ENCODE data around the gene ELN.

Gene ELN

DNA sequence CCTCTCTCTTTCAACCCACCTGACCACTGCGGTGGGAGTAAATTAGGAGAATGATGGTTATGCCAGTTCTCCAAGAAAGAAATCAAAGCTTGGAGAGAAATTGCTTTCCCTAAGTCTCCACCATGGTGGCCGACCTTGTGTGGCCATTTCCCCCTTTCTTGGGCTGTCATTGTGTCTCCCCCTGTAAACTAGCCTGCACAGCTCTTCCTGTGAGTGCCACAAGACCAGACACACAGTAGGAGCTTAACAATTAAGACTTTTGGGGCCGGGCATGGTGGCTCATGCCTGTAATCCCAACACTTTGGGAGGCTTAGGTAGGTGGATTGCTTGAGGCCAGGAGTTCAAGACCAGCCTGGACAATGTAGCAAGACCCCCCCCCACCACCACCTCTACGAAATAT, 36.7 kb downstream of the ELN start:
- no peak for DNase-seq

GRCh38 chr7:74066626-74067025, 38.7 kb downstream of the ELN start:
- no peak for DNase-seq

GRCh38 chr7:74068378-74069085, 40.6 kb downstream of the ELN start:
- no peak for DNase-seq

GRCh38 chr7:74069086-74069541, 41.1 kb downstream of the ELN start:
- no peak for DNase-seq

DNA sequence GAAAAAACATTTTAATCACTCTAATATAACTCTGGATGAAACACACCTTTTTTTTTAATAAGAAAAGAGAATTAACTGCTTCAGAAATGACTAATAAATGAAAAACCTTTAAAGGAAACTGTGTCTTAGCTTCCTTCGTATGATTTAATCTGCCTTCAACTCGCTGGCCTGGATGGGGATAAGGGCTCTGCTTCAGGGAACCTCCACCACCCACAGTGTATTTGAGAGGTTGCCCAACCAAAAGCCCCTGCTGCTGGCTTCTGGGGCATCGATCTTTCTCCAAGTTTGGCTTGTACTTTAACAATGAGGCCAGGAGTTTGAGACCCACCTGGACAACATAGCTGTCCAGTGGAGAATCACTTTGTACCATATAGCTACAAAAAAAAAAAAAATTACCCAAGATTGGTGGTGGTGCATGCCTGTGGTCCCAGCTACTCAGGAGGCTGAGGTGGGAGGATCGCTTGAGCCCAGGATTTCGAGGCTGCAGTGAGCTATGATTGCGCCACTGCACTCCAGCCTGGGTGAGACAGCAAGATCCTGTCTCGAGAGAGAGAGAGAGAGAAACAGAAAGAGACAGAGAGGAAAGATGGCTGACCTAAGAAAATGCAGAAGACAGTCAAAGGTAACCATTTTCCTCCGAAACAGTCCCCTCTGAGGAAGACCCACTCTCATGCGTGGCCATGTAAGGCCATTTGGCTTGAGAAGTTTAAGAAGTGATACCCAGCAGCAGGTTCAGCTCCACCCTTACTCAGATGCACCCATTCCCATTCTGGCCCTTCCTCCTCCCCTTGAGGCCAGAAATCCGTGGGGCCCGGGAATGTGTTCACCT, 42.0 kb downstream of the ELN start:
- no peak for DNase-seq

- no peak for DNase-seq
Measured at GRCh38 chr7:74070619-74070921, 42.6 kb downstream of the ELN start.

GRCh38 chr7:74071121-74071520, 43.1 kb downstream of the ELN start:
- DNase-seq = no peak

DNA sequence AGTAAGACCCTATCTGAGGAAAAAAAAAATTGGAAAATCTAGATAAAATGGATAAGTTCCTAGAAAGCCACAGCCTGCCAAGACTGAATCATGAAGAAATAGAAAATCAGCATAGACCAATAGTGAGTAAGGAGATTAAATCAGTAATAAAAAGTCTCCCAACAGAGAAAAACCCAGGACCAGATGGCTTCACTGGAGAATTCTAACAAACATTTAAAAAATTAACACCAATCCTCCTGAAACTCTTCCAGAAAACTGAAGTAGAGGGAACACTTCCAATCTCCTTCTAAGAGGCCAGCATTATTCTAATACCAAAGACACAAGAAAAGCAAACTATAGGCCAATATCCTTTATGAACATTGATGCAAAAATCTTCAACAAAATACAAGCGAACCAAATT, 46.8 kb downstream of the ELN start:
- no peak for DNase-seq

GRCh38 chr7:74078461-74078860, 50.5 kb downstream of the ELN start:
- DNase-seq = no peak

- no peak for DNase-seq
Measured at GRCh38 chr7:74082770-74083116, 54.8 kb downstream of the ELN start.

- DNase-seq = no peak
Measured at GRCh38 chr7:74083117-74083876, 55.3 kb downstream of the ELN start, which contains the start of gene LIMK1. Gene LIMK1, plus strand, starts transcription at chr7:74083804. Its CDS starts 187 bp downstream, at chr7:74083991.

GRCh38 chr7:74083928-74084721, 56.2 kb downstream of the ELN start:
- no peak for DNase-seq

- DNase-seq = no peak
Measured at GRCh38 chr7:74084722-74085578, 57.0 kb downstream of the ELN start.

- no peak for DNase-seq
Measured at GRCh38 chr7:74087791-74088453, 59.9 kb downstream of the ELN start.

DNA sequence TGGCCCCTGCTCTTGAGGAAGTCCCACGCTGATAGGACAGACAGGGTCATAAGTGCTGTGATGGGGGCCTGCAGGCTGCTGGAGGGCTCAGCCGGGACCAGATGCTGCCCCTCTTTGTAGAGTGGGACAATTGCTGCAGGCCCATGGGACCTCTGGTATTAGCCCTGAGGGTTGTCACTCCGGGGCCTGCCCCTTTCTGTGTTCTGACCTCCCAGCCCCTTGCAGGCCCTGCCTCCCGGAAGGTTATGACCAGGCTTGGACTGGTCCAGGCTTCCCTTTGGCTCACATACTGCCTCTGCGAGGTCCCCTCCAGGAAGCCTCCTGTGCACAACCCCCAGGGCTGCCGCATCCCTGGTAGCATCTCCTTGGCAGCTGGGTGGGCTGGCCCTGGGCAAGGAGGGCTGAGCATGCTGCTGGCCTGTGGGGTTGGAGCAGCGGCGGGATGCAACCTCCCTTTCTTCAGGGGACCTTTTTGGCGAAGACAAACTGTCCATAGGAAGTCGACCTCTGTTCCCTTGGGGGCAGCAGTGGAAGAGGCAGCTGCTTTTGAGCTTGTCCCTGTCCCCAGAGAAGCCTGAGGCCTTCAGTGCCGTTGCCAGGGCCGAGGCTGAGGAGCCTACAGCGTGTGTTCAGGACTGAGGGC, 64.5 kb downstream of the ELN start:
- DNase-seq = no peak

- DNase-seq = no peak
Measured at GRCh38 chr7:74092964-74093471, 65.0 kb downstream of the ELN start.

GRCh38 chr7:74093671-74094223, 65.8 kb downstream of the ELN start:
- no peak for DNase-seq

DNA sequence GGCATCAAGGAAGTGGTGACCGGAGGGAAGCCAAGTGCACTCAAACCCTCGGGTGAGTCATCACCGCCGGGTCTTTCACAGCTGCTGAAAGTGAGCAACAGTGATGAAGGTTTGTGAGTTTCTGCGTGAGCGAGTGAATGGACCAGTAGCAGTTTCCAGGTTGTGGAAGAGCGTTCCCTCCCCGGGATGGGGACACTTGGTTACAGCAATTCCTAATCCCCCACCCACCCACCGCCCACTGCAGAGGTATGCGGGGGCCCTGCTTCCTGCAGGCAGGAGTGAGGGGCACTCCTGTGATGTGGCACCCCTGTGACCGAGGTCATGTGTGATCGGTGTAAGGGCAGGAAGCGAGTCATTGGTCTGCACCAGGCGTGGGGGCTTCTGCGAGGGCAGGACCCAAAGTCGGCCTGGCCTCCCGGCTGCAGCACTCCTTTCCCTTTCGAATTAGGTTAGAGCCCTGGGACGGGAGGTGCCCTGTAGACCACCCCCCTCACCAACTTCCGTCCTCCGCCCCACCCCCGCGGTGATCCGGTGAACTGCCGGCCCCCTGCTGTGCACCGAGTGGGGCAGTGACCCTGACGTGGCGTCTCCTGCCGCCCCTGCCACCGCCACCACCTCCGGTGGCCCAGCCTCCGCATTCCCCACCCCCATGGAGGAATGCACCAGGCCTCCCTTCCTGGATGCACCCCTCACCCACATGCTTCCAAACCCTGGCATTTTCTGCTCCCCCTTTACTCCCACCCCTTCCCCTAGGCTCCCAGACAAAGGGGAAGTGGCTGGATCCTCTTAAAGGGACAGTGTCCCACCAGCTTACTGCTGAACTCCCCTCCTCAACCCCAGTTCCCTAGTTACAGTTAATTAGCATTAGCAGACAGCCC, 66.5 kb downstream of the ELN start:
- DNase-seq = no peak

DNA sequence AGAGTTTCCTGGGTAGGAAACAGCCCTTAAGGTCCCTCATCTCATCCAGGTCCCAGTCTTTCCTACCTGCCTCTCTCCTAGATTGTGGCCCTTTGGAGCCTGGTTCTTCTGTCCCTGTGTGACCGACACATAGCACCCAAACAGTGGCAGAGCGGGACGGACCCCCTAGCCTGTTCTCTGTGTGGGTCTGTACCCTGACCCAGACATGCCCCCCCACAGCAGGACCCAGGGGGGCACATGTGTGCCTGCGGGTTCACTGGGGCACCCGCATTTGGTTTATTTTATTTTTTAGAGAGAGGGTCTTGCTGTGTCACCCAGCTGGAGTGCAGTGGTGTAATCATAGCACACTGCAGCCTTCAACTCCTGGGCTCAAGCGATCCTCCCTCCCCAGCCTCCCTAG, 67.2 kb downstream of the ELN start:
- DNase-seq = no peak

Data from cortex of kidney (tissue), 1 donor.